GM21576 (cell line): ENCODE results near the gene CDKAL1.

Experiments
- ATAC-seq: cut with Tn5 transposase; IDR thresholded peaks from one replicate; pipeline ENCODE4 v1.9.1; 2021; ENCODE audit warnings: mild to moderate bottlenecking, moderate library complexity; ENCODE audit not compliant: unreplicated experiment

The CDKAL1 gene

GRCh38 chr6:20868397-20869096, 334.3 kb downstream of the CDKAL1 start:
- no peak for ATAC-seq

GRCh38 chr6:20870021-20870420, 335.8 kb downstream of the CDKAL1 start:
- no peak for ATAC-seq

GRCh38 chr6:20870493-20870892, 336.2 kb downstream of the CDKAL1 start:
- ATAC-seq, result no peak

- no peak for ATAC-seq
Observed at GRCh38 chr6:20873425-20874190, 339.4 kb downstream of the CDKAL1 start.

- ATAC-seq, result no peak
Observed at GRCh38 chr6:20875369-20875963, 341.2 kb downstream of the CDKAL1 start.

- ATAC-seq, result no peak
Observed at GRCh38 chr6:20876036-20876435, 341.8 kb downstream of the CDKAL1 start.

- ATAC-seq, result no peak
Observed at GRCh38 chr6:20876561-20876960, 342.3 kb downstream of the CDKAL1 start.

GRCh38 chr6:20877008-20877937, 343.0 kb downstream of the CDKAL1 start:
- peak; percentile 91 for ATAC-seq

GRCh38 chr6:20879121-20879520, 344.9 kb downstream of the CDKAL1 start:
- ATAC-seq, result no peak

- ATAC-seq, result no peak
Observed at GRCh38 chr6:20879526-20879925, 345.3 kb downstream of the CDKAL1 start.

GRCh38 chr6:20881365-20881764, 347.1 kb downstream of the CDKAL1 start:
- no peak for ATAC-seq

GRCh38 chr6:20882014-20882413, 347.8 kb downstream of the CDKAL1 start:
- ATAC-seq, result no peak

- no peak for ATAC-seq
Observed at GRCh38 chr6:20885076-20885475, 350.8 kb downstream of the CDKAL1 start.

- ATAC-seq, result no peak
Observed at GRCh38 chr6:20891161-20891560, 356.9 kb downstream of the CDKAL1 start.

- no peak for ATAC-seq
Observed at GRCh38 chr6:20892365-20892764, 358.1 kb downstream of the CDKAL1 start.

- no peak for ATAC-seq
Observed at GRCh38 chr6:20893412-20893811, 359.2 kb downstream of the CDKAL1 start.

GRCh38 chr6:20900389-20901160, 366.3 kb downstream of the CDKAL1 start:
- ATAC-seq, result peak; percentile 93

GRCh38 chr6:20905377-20905776, 371.1 kb downstream of the CDKAL1 start:
- ATAC-seq, result no peak

GRCh38 chr6:20906945-20907344, 372.7 kb downstream of the CDKAL1 start:
- no peak for ATAC-seq

GRCh38 chr6:20907486-20908071, 373.3 kb downstream of the CDKAL1 start:
- no peak for ATAC-seq
